Tibial nerve (tissue), 3 donors: ENCODE measurements around the gene HINT2.

Experiments
- POLR2A ChIP-seq, 2 donors: fragments of 450-650 bp; IDR thresholded peaks; one replicate each; pipeline ENCODE4 v1.6.1; 2017; ENCODE audit warnings: antibody characterized with exemption in 2 of 2, mild to moderate bottlenecking in 2 of 2, moderate library complexity in 2 of 2
- TF ChIP-seq, protein P1 (sequence below), 5 experiments: fragments of 200-600 bp in 3 of 5; fragments of 450-650 bp in 2 of 5; sonication (generic) in 3 of 5; IDR thresholded peaks; one replicate each; pipeline ENCODE4 v1.5.1; 2016 to 2019; ENCODE audit warnings: antibody characterized with exemption in 5 of 5, mild to moderate bottlenecking in 3 of 5, moderate library complexity in 2 of 5

- TF ChIP-seq, protein P1, sequence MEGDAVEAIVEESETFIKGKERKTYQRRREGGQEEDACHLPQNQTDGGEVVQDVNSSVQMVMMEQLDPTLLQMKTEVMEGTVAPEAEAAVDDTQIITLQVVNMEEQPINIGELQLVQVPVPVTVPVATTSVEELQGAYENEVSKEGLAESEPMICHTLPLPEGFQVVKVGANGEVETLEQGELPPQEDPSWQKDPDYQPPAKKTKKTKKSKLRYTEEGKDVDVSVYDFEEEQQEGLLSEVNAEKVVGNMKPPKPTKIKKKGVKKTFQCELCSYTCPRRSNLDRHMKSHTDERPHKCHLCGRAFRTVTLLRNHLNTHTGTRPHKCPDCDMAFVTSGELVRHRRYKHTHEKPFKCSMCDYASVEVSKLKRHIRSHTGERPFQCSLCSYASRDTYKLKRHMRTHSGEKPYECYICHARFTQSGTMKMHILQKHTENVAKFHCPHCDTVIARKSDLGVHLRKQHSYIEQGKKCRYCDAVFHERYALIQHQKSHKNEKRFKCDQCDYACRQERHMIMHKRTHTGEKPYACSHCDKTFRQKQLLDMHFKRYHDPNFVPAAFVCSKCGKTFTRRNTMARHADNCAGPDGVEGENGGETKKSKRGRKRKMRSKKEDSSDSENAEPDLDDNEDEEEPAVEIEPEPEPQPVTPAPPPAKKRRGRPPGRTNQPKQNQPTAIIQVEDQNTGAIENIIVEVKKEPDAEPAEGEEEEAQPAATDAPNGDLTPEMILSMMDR (IDR thresholded peaks at IDR 0.05) = peak in 3 of 5 experiments; percentile 1 to 45 (median 17)
- peak; percentile 93 to 94 for TF ChIP-seq POLR2A (IDR thresholded peaks at IDR 0.05)
Measured at GRCh38 chr9:35814841-35815543, at the start of gene HINT2.
